ENCODE results near the gene RAVER2.
"Not testable (repeated sequence)": the region's sequence is repeated elsewhere in the genome, so short reads cannot be mapped to it uniquely, and the experiment has no call there.

RAVER2 gene

GRCh38 chr1:64744492-64745180, at the start of gene RAVER2:
RAVER2 (plus strand) TSS chr1:64745075; CDS start chr1:64745173, 98 bp downstream.
- Histone ChIP-seq H3K27ac (ENCODE audit: low read length) (peak within 1 kb of the TSS; percentile 70), H3K9me3 (ENCODE audit: control insufficient read depth in 2 of 2, low read length in 2 of 2) (no peaks in the 10 kb centered on the region), H3K4me1 (ENCODE audit: control insufficient read depth, insufficient read depth, low read length) (peaks cover 13% of the 10 kb centered on the region), H3K27me3 (ENCODE audit: control insufficient read depth in 1 of 2, insufficient read depth in 2 of 2, low read length in 2 of 2) (no peaks in the 10 kb centered on the region), H3K36me3 (ENCODE audit: control insufficient read depth in 2 of 2, insufficient read depth in 2 of 2, low read length in 2 of 2) (no peaks in the 10 kb centered on the region), H3K4me3 (ENCODE audit: low read length in 2 of 2) (peak within 1 kb of the TSS; percentile 87 to 88), H3K9ac (ENCODE audit: low read length in 2 of 2) (peak within 1 kb of the TSS; percentile 76 to 78)

GRCh38 chr1:64696879-64697278, 48.0 kb upstream of the RAVER2 start:
- H3K4me1 ChIP-seq (ENCODE audit: control insufficient read depth, insufficient read depth, low read length), result no peaks in the 10 kb centered on the region
- no peak overlapping the region for H3K9ac ChIP-seq (ENCODE audit: low read length in 2 of 2)
- H3K9me3 ChIP-seq (ENCODE audit: control insufficient read depth in 2 of 2, low read length in 2 of 2), result no peaks in the 10 kb centered on the region
- H3K27me3 ChIP-seq (ENCODE audit: control insufficient read depth in 1 of 2, insufficient read depth in 2 of 2, low read length in 2 of 2), result no peaks in the 10 kb centered on the region
- no peak overlapping the region for H3K4me3 ChIP-seq (ENCODE audit: low read length in 2 of 2)
- H3K36me3 ChIP-seq (ENCODE audit: control insufficient read depth in 2 of 2, insufficient read depth in 2 of 2, low read length in 2 of 2), result no peaks in the 10 kb centered on the region
- no peak overlapping the region for H3K27ac ChIP-seq (ENCODE audit: low read length)

- no peak overlapping the region for H3K27ac ChIP-seq (ENCODE audit: low read length)
- no peaks in the 10 kb centered on the region for H3K36me3 ChIP-seq (ENCODE audit: control insufficient read depth in 2 of 2, insufficient read depth in 2 of 2, low read length in 2 of 2)
- H3K9ac ChIP-seq (ENCODE audit: low read length in 2 of 2), result no peak overlapping the region
- H3K4me1 ChIP-seq (ENCODE audit: control insufficient read depth, insufficient read depth, low read length), result no peaks in the 10 kb centered on the region
- H3K9me3 ChIP-seq (ENCODE audit: control insufficient read depth in 2 of 2, low read length in 2 of 2), result no peaks in the 10 kb centered on the region
- no peaks in the 10 kb centered on the region for H3K27me3 ChIP-seq (ENCODE audit: control insufficient read depth in 1 of 2, insufficient read depth in 2 of 2, low read length in 2 of 2)
- H3K4me3 ChIP-seq (ENCODE audit: low read length in 2 of 2), result no peak overlapping the region
Observed at GRCh38 chr1:64699327-64699726, 45.5 kb upstream of the RAVER2 start.

GRCh38 chr1:64701071-64701470, 43.8 kb upstream of the RAVER2 start:
- Histone ChIP-seq H3K4me3 (ENCODE audit: low read length in 2 of 2) (no peak overlapping the region), H3K27me3 (ENCODE audit: control insufficient read depth in 1 of 2, insufficient read depth in 2 of 2, low read length in 2 of 2) (no peaks in the 10 kb centered on the region), H3K27ac (ENCODE audit: low read length) (no peak overlapping the region), H3K9ac (ENCODE audit: low read length in 2 of 2) (no peak overlapping the region), H3K36me3 (ENCODE audit: control insufficient read depth in 2 of 2, insufficient read depth in 2 of 2, low read length in 2 of 2) (no peaks in the 10 kb centered on the region), H3K4me1 (ENCODE audit: control insufficient read depth, insufficient read depth, low read length) (no peaks in the 10 kb centered on the region), H3K9me3 (ENCODE audit: control insufficient read depth in 2 of 2, low read length in 2 of 2) (no peaks in the 10 kb centered on the region)

GRCh38 chr1:64701886-64702285, 43.0 kb upstream of the RAVER2 start:
- H3K9ac ChIP-seq (ENCODE audit: low read length in 2 of 2), result no peak overlapping the region
- H3K4me1 ChIP-seq (ENCODE audit: control insufficient read depth, insufficient read depth, low read length), result no peaks in the 10 kb centered on the region
- H3K36me3 ChIP-seq (ENCODE audit: control insufficient read depth in 2 of 2, insufficient read depth in 2 of 2, low read length in 2 of 2), result no peaks in the 10 kb centered on the region
- H3K27ac ChIP-seq (ENCODE audit: low read length), result no peak overlapping the region
- H3K9me3 ChIP-seq (ENCODE audit: control insufficient read depth in 2 of 2, low read length in 2 of 2), result no peaks in the 10 kb centered on the region
- H3K27me3 ChIP-seq (ENCODE audit: control insufficient read depth in 1 of 2, insufficient read depth in 2 of 2, low read length in 2 of 2), result no peaks in the 10 kb centered on the region
- no peak overlapping the region for H3K4me3 ChIP-seq (ENCODE audit: low read length in 2 of 2)

- not testable (repeated sequence) for H3K27me3 ChIP-seq (ENCODE audit: control insufficient read depth in 1 of 2, insufficient read depth in 2 of 2, low read length in 2 of 2); H3K9ac ChIP-seq (ENCODE audit: low read length in 2 of 2); H3K27ac ChIP-seq (ENCODE audit: low read length); H3K4me3 ChIP-seq (ENCODE audit: low read length in 2 of 2); H3K36me3 ChIP-seq (ENCODE audit: control insufficient read depth in 2 of 2, insufficient read depth in 2 of 2, low read length in 2 of 2); H3K4me1 ChIP-seq (ENCODE audit: control insufficient read depth, insufficient read depth, low read length); H3K9me3 ChIP-seq (ENCODE audit: control insufficient read depth in 2 of 2, low read length in 2 of 2)
Observed at GRCh38 chr1:64702670-64703069, 42.2 kb upstream of the RAVER2 start.

GRCh38 chr1:64703600-64703999, 41.3 kb upstream of the RAVER2 start:
- H3K4me1 ChIP-seq (ENCODE audit: control insufficient read depth, insufficient read depth, low read length), result no peaks in the 10 kb centered on the region
- no peak overlapping the region for H3K27ac ChIP-seq (ENCODE audit: low read length)
- H3K9me3 ChIP-seq (ENCODE audit: control insufficient read depth in 2 of 2, low read length in 2 of 2), result no peaks in the 10 kb centered on the region
- H3K27me3 ChIP-seq (ENCODE audit: control insufficient read depth in 1 of 2, insufficient read depth in 2 of 2, low read length in 2 of 2), result no peaks in the 10 kb centered on the region
- H3K36me3 ChIP-seq (ENCODE audit: control insufficient read depth in 2 of 2, insufficient read depth in 2 of 2, low read length in 2 of 2), result no peaks in the 10 kb centered on the region
- no peak overlapping the region for H3K4me3 ChIP-seq (ENCODE audit: low read length in 2 of 2)
- H3K9ac ChIP-seq (ENCODE audit: low read length in 2 of 2), result no peak overlapping the region

- no peak overlapping the region for H3K9ac ChIP-seq (ENCODE audit: low read length in 2 of 2)
Observed at GRCh38 chr1:64705591-64705990, 39.3 kb upstream of the RAVER2 start.

GRCh38 chr1:64711266-64711665, 33.6 kb upstream of the RAVER2 start:
- Histone ChIP-seq H3K9me3 (ENCODE audit: control insufficient read depth in 2 of 2, low read length in 2 of 2) (no peaks in the 10 kb centered on the region), H3K36me3 (ENCODE audit: control insufficient read depth in 2 of 2, insufficient read depth in 2 of 2, low read length in 2 of 2) (no peaks in the 10 kb centered on the region), H3K9ac (ENCODE audit: low read length in 2 of 2) (no peak overlapping the region), H3K4me1 (ENCODE audit: control insufficient read depth, insufficient read depth, low read length) (no peaks in the 10 kb centered on the region), H3K27me3 (ENCODE audit: control insufficient read depth in 1 of 2, insufficient read depth in 2 of 2, low read length in 2 of 2) (no peaks in the 10 kb centered on the region), H3K4me3 (ENCODE audit: low read length in 2 of 2) (no peak overlapping the region), H3K27ac (ENCODE audit: low read length) (no peak overlapping the region)

More at GRCh38 chr1:64705591-64705990, 39.3 kb upstream of the RAVER2 start:
- Histone ChIP-seq H3K9me3 (ENCODE audit: control insufficient read depth in 2 of 2, low read length in 2 of 2) (no peaks in the 10 kb centered on the region), H3K27me3 (ENCODE audit: control insufficient read depth in 1 of 2, insufficient read depth in 2 of 2, low read length in 2 of 2) (no peaks in the 10 kb centered on the region), H3K4me3 (ENCODE audit: low read length in 2 of 2) (no peak overlapping the region), H3K36me3 (ENCODE audit: control insufficient read depth in 2 of 2, insufficient read depth in 2 of 2, low read length in 2 of 2) (no peaks in the 10 kb centered on the region), H3K4me1 (ENCODE audit: control insufficient read depth, insufficient read depth, low read length) (no peaks in the 10 kb centered on the region), H3K27ac (ENCODE audit: low read length) (no peak overlapping the region)

- H3K27ac ChIP-seq (ENCODE audit: low read length), result no peak overlapping the region
- H3K9me3 ChIP-seq (ENCODE audit: control insufficient read depth in 2 of 2, low read length in 2 of 2), result no peaks in the 10 kb centered on the region
- no peaks in the 10 kb centered on the region for H3K4me1 ChIP-seq (ENCODE audit: control insufficient read depth, insufficient read depth, low read length)
- H3K36me3 ChIP-seq (ENCODE audit: control insufficient read depth in 2 of 2, insufficient read depth in 2 of 2, low read length in 2 of 2), result no peaks in the 10 kb centered on the region
- no peak overlapping the region for H3K4me3 ChIP-seq (ENCODE audit: low read length in 2 of 2)
- no peaks in the 10 kb centered on the region for H3K27me3 ChIP-seq (ENCODE audit: control insufficient read depth in 1 of 2, insufficient read depth in 2 of 2, low read length in 2 of 2)
- no peak overlapping the region for H3K9ac ChIP-seq (ENCODE audit: low read length in 2 of 2)
Observed at GRCh38 chr1:64712049-64712448, 32.8 kb upstream of the RAVER2 start.

- Histone ChIP-seq H3K27me3 (ENCODE audit: control insufficient read depth in 1 of 2, insufficient read depth in 2 of 2, low read length in 2 of 2) (no peaks in the 10 kb centered on the region), H3K9ac (ENCODE audit: low read length in 2 of 2) (no peak overlapping the region), H3K4me1 (ENCODE audit: control insufficient read depth, insufficient read depth, low read length) (no peaks in the 10 kb centered on the region), H3K9me3 (ENCODE audit: control insufficient read depth in 2 of 2, low read length in 2 of 2) (no peaks in the 10 kb centered on the region), H3K27ac (ENCODE audit: low read length) (no peak overlapping the region), H3K4me3 (ENCODE audit: low read length in 2 of 2) (no peak overlapping the region), H3K36me3 (ENCODE audit: control insufficient read depth in 2 of 2, insufficient read depth in 2 of 2, low read length in 2 of 2) (no peaks in the 10 kb centered on the region)
Observed at GRCh38 chr1:64715186-64715585, 29.7 kb upstream of the RAVER2 start.
